H1 (cell line): ENCODE measurements around the gene TLR9. TPM values are rescaled to one million over a fixed set of nuclear protein-coding genes. Genes with fewer than 3 reads are reported as not detected.

Experiments used
- CTCF ChIA-PET: fragments of 300-600 bp; sonication (Branson Sonifier 250); formaldehyde crosslinking; loops from one replicate; lab custom pipeline; 2021; ENCODE audit not compliant: partially characterized antibody; lab: Charles Lee
- POLR2A ChIA-PET: fragments of 300-600 bp; sonication (Branson Sonifier 250); formaldehyde crosslinking; loops from one replicate; lab custom pipeline; 2021; ENCODE audit warnings: inconsistent platforms; ENCODE audit not compliant: partially characterized antibody; lab: Charles Lee
- DNase-seq, 2 experiments: peaks; one replicate each; pipeline versions ENCODE4 v3.0.0 to v3.0.0-alpha.2; 2010 to 2022; ENCODE audit warnings: low spot score in 2 of 2, low read depth in 1 of 2, mixed read lengths in 1 of 2
- FAIRE-seq: peaks from 2 replicates; lab custom pipeline; 2011; peaks lifted over from hg19 to GRCh38; lab: Jason Lieb, UNC
- H2AFZ ChIP-seq: 2 replicates; pipeline ENCODE4 v1.8.1; 2012; ENCODE audit warnings: low read length, inconsistent platforms
- H2AK5ac ChIP-seq: 2 replicates; pipeline ENCODE4 v1.6.1; 2013; ENCODE audit warnings: low read depth, low read length
- H2BK120ac ChIP-seq: replicated peaks from 2 replicates; pipeline ENCODE3; 2013; ENCODE audit warnings: low read depth, low read length, inconsistent platforms
- H2BK12ac ChIP-seq: 2 replicates; pipeline ENCODE4 v1.6.1; 2013; ENCODE audit warnings: low read depth, low read length
- H2BK15ac ChIP-seq: 2 replicates; pipeline ENCODE4 v1.6.1; 2013; ENCODE audit warnings: low read length
- H2BK20ac ChIP-seq: 2 replicates; pipeline ENCODE4 v1.6.1; 2013; ENCODE audit warnings: low read length
- H2BK5ac ChIP-seq: 2 replicates; pipeline ENCODE4 v1.6.1; 2013; ENCODE audit warnings: low read depth, low read length
- H3K14ac ChIP-seq: 2 replicates; pipeline ENCODE4 v1.6.1; 2013; ENCODE audit warnings: inconsistent platforms; ENCODE audit not compliant: insufficient read length
- H3K18ac ChIP-seq: 2 replicates; pipeline ENCODE4 v1.6.1; 2013; ENCODE audit warnings: low read length; ENCODE audit errors: extremely low read depth
- H3K23ac ChIP-seq: 2 replicates; pipeline ENCODE4 v1.6.1; 2013; ENCODE audit warnings: inconsistent platforms; ENCODE audit not compliant: insufficient read length
- H3K23me2 ChIP-seq: 2 replicates; pipeline ENCODE4 v1.6.1; 2013; ENCODE audit warnings: low read depth, low read length
- H3K27ac ChIP-seq: 2 replicates; pipeline ENCODE4 v1.6.1; 2011; ENCODE audit warnings: low read depth, low read length, inconsistent platforms
- H3K27me3 ChIP-seq, 4 experiments: replicated peaks in 1 of 4; 1 replicate in 1 of 4; 2 replicates in 3 of 4; pipeline versions ENCODE4 v1.6.1 to v1.8.1; 2011 to 2013; ENCODE audit warnings: low read length in 3 of 4, mild to moderate bottlenecking in 3 of 4, inconsistent platforms in 2 of 4, mixed read lengths in 2 of 4, moderate library complexity in 1 of 4; ENCODE audit not compliant: control insufficient read depth in 3 of 4, insufficient read depth in 3 of 4; ENCODE audit errors: extremely low read depth in 1 of 4
- H3K36me3 ChIP-seq, 4 experiments: 2 replicates each; pipeline versions ENCODE4 v1.6.1 to v1.8.1; 2011 to 2013; ENCODE audit warnings: mild to moderate bottlenecking in 4 of 4, low read length in 3 of 4, moderate library complexity in 2 of 4, control low read depth in 1 of 4, inconsistent platforms in 1 of 4; ENCODE audit not compliant: insufficient read depth in 4 of 4, control insufficient read depth in 2 of 4
- H3K4ac ChIP-seq: replicated peaks from 2 replicates; pipeline ENCODE3; 2013; ENCODE audit warnings: low read length, low read depth, mixed read lengths, inconsistent platforms; ENCODE audit not compliant: insufficient read length
- H3K4me1 ChIP-seq, 4 experiments: replicated peaks in 1 of 4; 1 replicate in 1 of 4; 2 replicates in 3 of 4; pipeline versions ENCODE4 v1.6.1 to v1.8.1; 2011 to 2013; ENCODE audit warnings: low read length in 3 of 4, inconsistent platforms in 2 of 4, mixed read lengths in 1 of 4; ENCODE audit not compliant: insufficient read depth in 4 of 4, control insufficient read depth in 3 of 4
- H3K4me2 ChIP-seq, 2 experiments: 2 replicates each; pipeline versions ENCODE4 v1.6.1 to v1.8.1; 2011 to 2013; ENCODE audit warnings: low read depth in 2 of 2, low read length in 2 of 2, control low read depth in 1 of 2, inconsistent platforms in 1 of 2, mild to moderate bottlenecking in 1 of 2; ENCODE audit not compliant: insufficient read depth in 1 of 2
- H3K4me3 ChIP-seq, 4 experiments: fragments of 200-600, 300-600 bp in 1 of 4; sonication (generic), shearing (Covaris generic), sonication (Bioruptor Twin) in 1 of 4; 2 replicates each; pipeline versions ENCODE4 v1.5.1 to v1.8.1; 2011 to 2016; ENCODE audit warnings: low read length in 4 of 4, low read depth in 3 of 4, control low read depth in 2 of 4, inconsistent platforms in 2 of 4, mild to moderate bottlenecking in 2 of 4, mixed read lengths in 1 of 4, moderate library complexity in 1 of 4; ENCODE audit not compliant: insufficient read depth in 2 of 4; ENCODE audit errors: extremely low read depth in 1 of 4
- H3K56ac ChIP-seq: replicated peaks from 2 replicates; pipeline ENCODE3; 2013; ENCODE audit warnings: low read depth, mild to moderate bottlenecking, mixed read lengths, low read length, inconsistent platforms; ENCODE audit not compliant: insufficient read length
- H3K79me1 ChIP-seq: 2 replicates; pipeline ENCODE4 v1.6.1; 2013; ENCODE audit warnings: low read depth, low read length, control low read depth
- H3K79me2 ChIP-seq, 2 experiments: 2 replicates each; pipeline versions ENCODE4 v1.6.1 to v1.8.1; 2012 to 2013; ENCODE audit warnings: low read length in 2 of 2, mild to moderate bottlenecking in 2 of 2, inconsistent platforms in 1 of 2; ENCODE audit not compliant: insufficient read depth in 2 of 2, control insufficient read depth in 1 of 2
- H3K9ac ChIP-seq, 4 experiments: replicated peaks in 1 of 4; 1 replicate in 1 of 4; 2 replicates in 3 of 4; pipeline versions ENCODE4 v1.6.1 to v1.8.1; 2011 to 2013; ENCODE audit warnings: low read depth in 3 of 4, low read length in 3 of 4, control low read depth in 2 of 4, mild to moderate bottlenecking in 2 of 4, moderate library complexity in 2 of 4, inconsistent platforms in 1 of 4; ENCODE audit errors: extremely low read depth in 1 of 4
- H3K9me3 ChIP-seq, 2 experiments: 2 replicates each; pipeline versions ENCODE4 v1.6.1 to v1.8.1; 2012 to 2013; ENCODE audit warnings: mild to moderate bottlenecking in 2 of 2, moderate library complexity in 2 of 2, control low read depth in 1 of 2, inconsistent platforms in 1 of 2, low read depth in 1 of 2, low read length in 1 of 2, mixed read lengths in 1 of 2; ENCODE audit not compliant: insufficient read depth in 2 of 2
- H4K20me1 ChIP-seq, 2 experiments: replicated peaks in 1 of 2; 2 replicates each; pipeline versions ENCODE3 to v1.8.1; 2011 to 2013; ENCODE audit warnings: inconsistent platforms in 2 of 2, low read length in 2 of 2, mild to moderate bottlenecking in 1 of 2; ENCODE audit not compliant: insufficient read depth in 2 of 2, control insufficient read depth in 1 of 2
- H4K5ac ChIP-seq: 2 replicates; pipeline ENCODE4 v1.6.1; 2013; ENCODE audit warnings: low read length, low read depth, mixed read lengths, inconsistent platforms; ENCODE audit not compliant: insufficient read length
- H4K8ac ChIP-seq: 2 replicates; pipeline ENCODE4 v1.8.0; 2013; ENCODE audit warnings: mild to moderate bottlenecking, moderate library complexity, low read length, inconsistent platforms; ENCODE audit not compliant: insufficient read depth; ENCODE audit errors: extremely low read depth
- H4K91ac ChIP-seq: replicated peaks from 2 replicates; pipeline ENCODE3; 2013; ENCODE audit warnings: low read length, mixed read lengths, inconsistent platforms; ENCODE audit not compliant: insufficient read length
- ASH2L ChIP-seq: fragments of 200-600, 300-600 bp; sonication (generic); IDR thresholded peaks from one replicate; pipeline ENCODE4 v1.7.1; 2017; ENCODE audit warnings: low read length
- EP300 ChIP-seq, 2 experiments: IDR thresholded peaks; 1 replicate in 1 of 2; 2 replicates in 1 of 2; pipeline ENCODE4 v1.6.1; 2011 to 2012; ENCODE audit warnings: low read depth in 2 of 2, low read length in 2 of 2, mild to moderate bottlenecking in 2 of 2, borderline replicate concordance in 1 of 2, inconsistent platforms in 1 of 2, moderate library complexity in 1 of 2
- FOSL1 ChIP-seq: IDR thresholded peaks from 2 replicates; pipeline ENCODE4 v1.6.1; 2011; ENCODE audit warnings: mild to moderate bottlenecking, low read depth, low read length, moderate library complexity; ENCODE audit not compliant: insufficient read depth
- JUN ChIP-seq: IDR thresholded peaks from 2 replicates; pipeline ENCODE4 v1.6.1; 2011; ENCODE audit warnings: low read depth, mild to moderate bottlenecking, improper control_type of control experiment, low read length
- JUND ChIP-seq: IDR thresholded peaks from 2 replicates; pipeline ENCODE4 v1.6.1; 2011; ENCODE audit warnings: mild to moderate bottlenecking, improper control_type of control experiment, low read length
- POLR2A ChIP-seq, 2 experiments: IDR thresholded peaks; 1 replicate in 1 of 2; 2 replicates in 1 of 2; pipeline ENCODE4 v1.6.1; 2011; ENCODE audit warnings: low read depth in 2 of 2, low read length in 2 of 2, mild to moderate bottlenecking in 2 of 2; ENCODE audit errors: control extremely low read depth in 1 of 2
- POLR2AphosphoS5 ChIP-seq: IDR thresholded peaks from 2 replicates; pipeline ENCODE4 v1.6.1; 2011; ENCODE audit warnings: low read depth, low read length
- RXRA ChIP-seq: IDR thresholded peaks from 2 replicates; pipeline ENCODE4 v1.6.1; 2011; ENCODE audit warnings: low read depth, mild to moderate bottlenecking, low read length, moderate library complexity; ENCODE audit not compliant: insufficient read depth
- SAP30 ChIP-seq: fragments of 300-600 bp; sonication (generic); IDR thresholded peaks from 2 replicates; pipeline ENCODE4 v1.7.1; 2012; ENCODE audit warnings: low read length, moderate library complexity, mild to moderate bottlenecking, inconsistent platforms; ENCODE audit not compliant: insufficient read depth, insufficient replicate concordance
- SIX5 ChIP-seq: IDR thresholded peaks from 2 replicates; pipeline ENCODE4 v1.6.1; 2011; ENCODE audit warnings: mild to moderate bottlenecking, low read depth, low read length
- SP1 ChIP-seq: IDR thresholded peaks from 2 replicates; pipeline ENCODE4 v1.6.1; 2011; ENCODE audit warnings: low read depth, low read length
- SP4 ChIP-seq: IDR thresholded peaks from 2 replicates; pipeline ENCODE4 v1.6.1; 2012; ENCODE audit warnings: low read length, inconsistent platforms
- TBP ChIP-seq: IDR thresholded peaks from 2 replicates; pipeline ENCODE4 v1.6.1; 2011; ENCODE audit warnings: low read depth, low read length, improper control_type of control experiment
- WGBS, 2 experiments: shearing (Covaris generic) in 1 of 2; methylation state at CpG; one replicate each; pipeline versions ENCODE4 v1.1.6 to v1.1.7; 2013 to 2015; ENCODE audit warnings: low lambda C conversion rate in 2 of 2, mixed read lengths in 2 of 2, inconsistent platforms in 1 of 2, low coverage in 1 of 2, missing lambda C conversion rate in 1 of 2; ENCODE audit not compliant: insufficient replicate concordance in 2 of 2, insufficient coverage in 1 of 2, insufficient read length in 1 of 2; ENCODE audit errors: extremely low coverage in 1 of 2, missing lambda C conversion rate in 1 of 2; 5-methylcytosine and 5-hydroxymethylcytosine counted together
- polyA plus RNA-seq, 7 experiments: library from polyadenylated mRNA; depleted of rRNA in 3 of 7; stranded (reverse) in 5 of 7; unstranded in 2 of 7; fragments of >200 nt in 5 of 7; fragments of 200-250 nt in 2 of 7; gene quantifications; 1 replicate in 5 of 7; 2 replicates in 1 of 7; 4 replicates in 1 of 7; pipeline versions ENCODE4 v1.2.1 to v1.2.3, GENCODE V29; 2011 to 2013; ENCODE audit warnings: missing spikeins in 2 of 7, mixed read lengths in 2 of 7
- total RNA-seq: library from RNA; stranded (reverse); fragmentation: NEBNext Ultra II Directional; extraction: Animal tissue kit (Norgen Biotek cat#: 25700); gene quantifications from 2 replicates; pipeline ENCODE4 v1.2.1, GENCODE V29; 2021
- TF ChIP-seq, protein P1 (sequence below): IDR thresholded peaks from 2 replicates; pipeline ENCODE4 v1.6.1; 2012; ENCODE audit warnings: inconsistent platforms

TLR9 gene
- total and polyA plus RNA-seq, 2 of the 8 experiments (the other 6 are each of a cell fraction or from before 2014, with no cell fraction given), result 0.05 TPM; not detected in 1

DNA sequence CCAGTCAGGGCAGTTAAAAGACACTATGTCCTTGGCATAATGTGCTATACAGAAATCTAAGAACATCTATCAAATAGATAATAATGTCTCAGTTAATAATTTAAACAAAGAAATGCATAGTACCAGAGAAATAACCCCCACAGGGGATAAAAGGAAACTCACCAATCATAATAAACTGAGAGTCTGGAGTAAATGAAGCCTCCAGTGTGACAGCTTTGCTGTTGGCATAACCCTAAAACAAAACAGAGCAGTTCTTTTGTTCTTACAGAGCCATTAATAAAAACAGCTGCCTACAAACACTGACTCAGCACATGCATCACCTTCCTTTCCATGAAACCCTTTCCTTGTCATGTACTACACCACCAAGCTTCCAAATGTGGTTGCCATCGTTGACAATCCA, 33.6 kb upstream of the TLR9 start:
- Histone ChIP-seq H3K4me1 (no peaks in the 10 kb centered on the region), H3K27me3 (no peaks in the 10 kb centered on the region), H2BK12ac (no peak overlapping the region), H2AK5ac (no peak overlapping the region), H4K5ac (no peak overlapping the region), H3K79me2 (peaks cover 0 to 9% of the 10 kb centered on the region in 2 experiments; a peak in 2 of 4 replicates), H3K36me3 (peaks cover 41 to 94% (median 83%) of the 10 kb centered on the region in 4 experiments), H3K56ac (no peak overlapping the region), H4K8ac (no peak overlapping the region), H3K4ac (no peak overlapping the region), H3K9ac (no peak overlapping the region), H2BK15ac (no peak overlapping the region), H2AFZ (no peak overlapping the region), H3K18ac (no peak overlapping the region), H3K4me2 (no peak overlapping the region), H3K79me1 (no peaks in the 10 kb centered on the region; the same call in 1 of the 2 replicates), H3K9me3 (no peaks in the 10 kb centered on the region), H3K27ac (no peak overlapping the region), H3K4me3 (no peak overlapping the region), H2BK5ac (no peak overlapping the region), H3K23me2 (no peaks in the 10 kb centered on the region), H2BK20ac (no peak overlapping the region), H2BK120ac (no peak overlapping the region), H3K14ac (no peak overlapping the region), H3K23ac (no peak overlapping the region), H4K91ac (no peak overlapping the region), H4K20me1 (peaks cover 3 to 15% of the 10 kb centered on the region in 2 experiments)
- DNase-seq, result no peak
- WGBS, 2 experiments, result 91% methylated on average over 1 of the region's 1 CpG; no CpG with 5 or more reads in 1 of the 2 experiments
- POLR2A ChIA-PET, result interaction anchor here (0.7 to 3.1 kb wide), 2 partner anchors 10 to 20 kb away, joined by 4 to 20 read pairs; partner anchors contain the start of gene WDR82
- no peak for FAIRE-seq
- CTCF ChIA-PET, result interaction anchor here (1.1 to 4.5 kb wide), 9 partner anchors 10 to 129 kb away, joined by 3 to 21 read pairs (median 4); no protein-coding TSS in a partner anchor
- TF ChIP-seq SIX5 (no peak), SP1 (no peak), RXRA (no peak), EP300 (IDR thresholded peaks at IDR 0.05; ENCODE audit: borderline replicate concordance in 1 of 2, low read depth in 2 of 2, low read length in 2 of 2) (no peak), ASH2L (no peak), JUN (no peak), SP4 (no peak), POLR2A (IDR thresholded peaks at IDR 0.05; ENCODE audit: control extremely low read depth in 1 of 2, low read depth in 2 of 2, low read length in 2 of 2) (no peak), TBP (no peak), JUND (no peak), SAP30 (no peak), FOSL1 (no peak), POLR2AphosphoS5 (no peak)
- TF ChIP-seq, protein P1, sequence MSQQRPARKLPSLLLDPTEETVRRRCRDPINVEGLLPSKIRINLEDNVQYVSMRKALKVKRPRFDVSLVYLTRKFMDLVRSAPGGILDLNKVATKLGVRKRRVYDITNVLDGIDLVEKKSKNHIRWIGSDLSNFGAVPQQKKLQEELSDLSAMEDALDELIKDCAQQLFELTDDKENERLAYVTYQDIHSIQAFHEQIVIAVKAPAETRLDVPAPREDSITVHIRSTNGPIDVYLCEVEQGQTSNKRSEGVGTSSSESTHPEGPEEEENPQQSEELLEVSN, result no peak
